Measurements from ENCODE around the gene SPO11. TPM values are rescaled to one million over a fixed set of nuclear protein-coding genes. Genes with fewer than 3 reads are reported as not detected.

Gene SPO11
- total and polyA plus RNA-seq, 10 of the 15 experiments (the other 5 are each of a cell fraction or from before 2014, with no cell fraction given): not detected

- TF ChIP-seq ZNF207 (IDR thresholded peaks at IDR 0.05; ENCODE audit: borderline replicate concordance) (no peak), RAD21 (IDR thresholded peaks at IDR 0.05; ENCODE audit: insufficient read depth, low read depth, low read length) (no peak), BRCA1 (IDR thresholded peaks at IDR 0.05; ENCODE audit: low read depth, low read length) (no peak), HDGF (IDR thresholded peaks at IDR 0.05) (no peak)
- ChIA-PET POLR2A (interaction anchor here (0.6 kb wide), 1 partner anchor 109 kb away, joined by 4 read pairs; no protein-coding TSS in a partner anchor), RAD21 (ENCODE audit: unreplicated experiment) (interaction anchor here (2.2 kb wide), 1 partner anchor 111 kb away, joined by 5 read pairs; no protein-coding TSS in a partner anchor), CTCF (interaction anchor here (1.0 to 3.8 kb wide), 2 partner anchors 108 to 110 kb away, joined by 4 to 36 read pairs; no protein-coding TSS in a partner anchor), SMC1A (ENCODE audit: uncharacterized antibody, unreplicated experiment) (interaction anchor here (1.0 to 7.1 kb wide), 3 partner anchors 13 to 114 kb away, joined by 3 to 48 read pairs (median 5); no protein-coding TSS in a partner anchor)
- no peak for ATAC-seq
- FAIRE-seq: no peak
- no peaks in the 10 kb centered on the region for H3K9me3 ChIP-seq (replicated peaks; ENCODE audit: control insufficient read depth, insufficient read depth, low read length)
- H3K4me1 ChIP-seq (ENCODE audit: control insufficient read depth, insufficient read depth, low read length): peaks cover 18% of the 10 kb centered on the region
- WGBS (ENCODE audit: insufficient coverage, insufficient replicate concordance, low lambda C conversion rate, missing lambda C conversion rate): 92% methylated on average over 29 of the region's 29 CpGs
- BruUV-seq (replicated peaks): no TSS peak
- H3K36me3 ChIP-seq (ENCODE audit: control insufficient read depth in 2 of 2, insufficient read depth in 2 of 2, low read length in 1 of 2): peaks cover 5 to 6% of the 10 kb centered on the region in 2 experiments; a peak in 3 of 4 replicates
- no peaks in the 10 kb centered on the region for H3K27me3 ChIP-seq (replicated peaks in 1 of 2; ENCODE audit: control insufficient read depth in 2 of 2, insufficient read depth in 2 of 2, low read length in 1 of 2)
- no peak overlapping the region for H3K4me3 ChIP-seq
- no peaks in the 10 kb centered on the region for H3K79me2 ChIP-seq (ENCODE audit: control insufficient read depth, insufficient read depth, low read length)
- no peak overlapping the region for H2AFZ ChIP-seq (ENCODE audit: control insufficient read depth, low read depth, low read length)
- no peak for DNase-seq (ENCODE audit: low read depth, low spot score)
- in situ Hi-C loops (cut with MboI) (loop anchor here (5.0 to 25.0 kb wide), 3 partner anchors 207 to 1277 kb away; partner anchors contain the start of gene STX16), intact Hi-C loops (cut with micrococcal nuclease; ENCODE audit: unreplicated experiment) (no loop called here)
- H3K9ac ChIP-seq (ENCODE audit: control insufficient read depth, insufficient read depth, low read length): no peak overlapping the region
- H3K27ac ChIP-seq (ENCODE audit: control insufficient read depth, insufficient read depth): no peak overlapping the region
- H3K4me2 ChIP-seq (ENCODE audit: control insufficient read depth, insufficient read depth): no peak overlapping the region
- no peaks in the 10 kb centered on the region for H4K20me1 ChIP-seq (ENCODE audit: control insufficient read depth, insufficient read depth)
Measured at GRCh38 chr20:57384953-57385761, 55.6 kb downstream of the SPO11 start.

DNA sequence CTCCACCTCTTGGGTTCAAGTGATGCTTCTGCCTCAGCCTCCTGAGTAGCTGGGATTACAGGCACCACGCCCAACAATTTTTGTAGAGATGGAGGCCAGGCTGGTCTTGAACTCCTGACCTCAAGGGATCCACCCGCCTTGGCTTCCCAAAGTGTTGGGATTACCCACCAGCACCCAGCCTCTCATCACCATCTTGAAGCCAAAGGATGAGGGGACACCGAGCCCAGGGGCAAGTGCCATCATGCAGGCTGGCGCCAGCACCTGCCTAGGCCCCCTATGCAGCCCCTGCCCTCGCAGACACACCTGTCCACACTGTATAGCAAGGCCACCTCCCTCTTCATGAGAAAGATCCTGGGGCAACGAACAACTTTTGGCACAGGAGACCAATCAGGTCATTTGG is 56.3 kb downstream of the SPO11 start:
- CTCF ChIA-PET: no interaction called here
- RAD21 ChIA-PET (ENCODE audit: unreplicated experiment): interaction anchor here (2.2 kb wide), 1 partner anchor 110 kb away, joined by 5 read pairs; no protein-coding TSS in a partner anchor
- Histone ChIP-seq H3K4me1 (ENCODE audit: control insufficient read depth, insufficient read depth, low read length) (peaks cover 23% of the 10 kb centered on the region), H3K9ac (ENCODE audit: control insufficient read depth, insufficient read depth, low read length) (no peak overlapping the region), H3K27ac (ENCODE audit: control insufficient read depth, insufficient read depth) (no peak overlapping the region), H4K20me1 (ENCODE audit: control insufficient read depth, insufficient read depth) (no peaks in the 10 kb centered on the region), H3K9me3 (replicated peaks; ENCODE audit: control insufficient read depth, insufficient read depth, low read length) (no peaks in the 10 kb centered on the region), H3K27me3 (replicated peaks in 1 of 2; ENCODE audit: control insufficient read depth in 2 of 2, insufficient read depth in 2 of 2, low read length in 1 of 2) (no peaks in the 10 kb centered on the region), H2AFZ (ENCODE audit: control insufficient read depth, low read depth, low read length) (no peak overlapping the region), H3K4me3 (no peak overlapping the region), H3K36me3 (ENCODE audit: control insufficient read depth in 2 of 2, insufficient read depth in 2 of 2, low read length in 1 of 2) (peaks cover 2 to 3% of the 10 kb centered on the region in 2 experiments; a peak in 2 of 4 replicates), H3K79me2 (ENCODE audit: control insufficient read depth, insufficient read depth, low read length) (no peaks in the 10 kb centered on the region; the same call in 1 of the 2 replicates), H3K4me2 (ENCODE audit: control insufficient read depth, insufficient read depth) (no peak overlapping the region)
- no peak for DNase-seq (ENCODE audit: low read depth, low spot score)
- WGBS (ENCODE audit: insufficient coverage, insufficient replicate concordance, low lambda C conversion rate, missing lambda C conversion rate): 89% methylated on average over 6 of the region's 6 CpGs
- no peak for FAIRE-seq
- intact Hi-C loops (cut with micrococcal nuclease; ENCODE audit: unreplicated experiment) (no loop called here), in situ Hi-C loops (cut with MboI) (loop anchor here (5.0 to 25.0 kb wide), 3 partner anchors 206 to 1276 kb away; partner anchors contain the start of gene STX16)
- no TSS peak for BruUV-seq (replicated peaks)
- ATAC-seq: no peak
- POLR2A ChIA-PET: no interaction called here
- SMC1A ChIA-PET (ENCODE audit: uncharacterized antibody, unreplicated experiment): interaction anchor here (1.0 to 1.4 kb wide), 2 partner anchors 12 to 113 kb away, joined by 3 to 5 read pairs; no protein-coding TSS in a partner anchor
- TF ChIP-seq HSF1 (IDR thresholded peaks at IDR 0.05; ENCODE audit: low read depth, low read length) (no peak), FOXK2 (IDR thresholded peaks at IDR 0.05) (no peak), IRF3 (IDR thresholded peaks at IDR 0.05) (no peak), PBX3 (IDR thresholded peaks at IDR 0.05; ENCODE audit: insufficient replicate concordance, low read depth, low read length) (no peak), NRF1 (conservative IDR thresholded peaks at IDR 0.05; ENCODE audit: low read depth, low read length) (no peak)

Data from GM12878 (cell line).